SU-DHL-6 (cell line): ENCODE measurements around the gene AP5B1.

ENCODE experiments used
- H2AFZ ChIP-seq: fragments of 200-600 bp; sonication (generic); 2 replicates; pipeline ENCODE4 v1.6.1; 2014; ENCODE audit warnings: low read depth, mild to moderate bottlenecking, moderate library complexity, mixed read lengths, antibody characterized with exemption, low read length; ENCODE audit not compliant: severe bottlenecking
- H3F3A ChIP-seq: fragments of 200-600 bp; shearing (Covaris generic); 2 replicates; pipeline ENCODE4 v1.6.0; 2016; ENCODE audit warnings: antibody characterized with exemption, mild to moderate bottlenecking; ENCODE audit not compliant: insufficient read depth
- H3K27ac ChIP-seq: fragments of 200-600 bp; sonication (generic); 2 replicates; pipeline ENCODE4 v1.5.1; 2016; ENCODE audit warnings: low read depth, mild to moderate bottlenecking, low read length, moderate library complexity, mixed read lengths
- H3K27me3 ChIP-seq: fragments of 200-600 bp; sonication (generic), shearing (Covaris generic); 2 replicates; pipeline ENCODE4 v1.6.0; 2014; ENCODE audit warnings: mild to moderate bottlenecking, low read length
- H3K36me3 ChIP-seq: fragments of 200-600 bp; sonication (generic); 2 replicates; pipeline ENCODE4 v1.6.1; 2014; ENCODE audit warnings: mild to moderate bottlenecking, low read length, mixed read lengths
- H3K4me2 ChIP-seq: fragments of 300-600, 200-600 bp; shearing (Covaris generic), sonication (generic); 2 replicates; pipeline ENCODE4 v1.6.0; 2014; ENCODE audit warnings: low read length, low read depth, mild to moderate bottlenecking; ENCODE audit not compliant: poor library complexity, severe bottlenecking
- H3K4me3 ChIP-seq: fragments of 200-600 bp; sonication (generic); 2 replicates; pipeline ENCODE4 v1.5.1; 2014; ENCODE audit warnings: antibody characterized with exemption, low read length, mild to moderate bottlenecking, mixed read lengths; ENCODE audit not compliant: insufficient read depth, poor library complexity, severe bottlenecking
- H3K79me2 ChIP-seq: fragments of 200-600 bp; sonication (generic); 2 replicates; pipeline ENCODE4 v1.6.1; 2014; ENCODE audit warnings: mild to moderate bottlenecking, low read length, moderate library complexity; ENCODE audit not compliant: insufficient read depth
- H3K9ac ChIP-seq: fragments of 200-600 bp; sonication (generic); 2 replicates; pipeline ENCODE4 v1.7.0; 2014; ENCODE audit warnings: mild to moderate bottlenecking, low read length
- H3K9me2 ChIP-seq: fragments of 200-600 bp; sonication (generic); replicated peaks from 2 replicates; pipeline ENCODE4 v1.6.1; 2014; ENCODE audit warnings: low read length; ENCODE audit not compliant: insufficient read depth
- H3K9me3 ChIP-seq: fragments of 200-600 bp; sonication (generic); 2 replicates; pipeline ENCODE4 v1.6.1; 2014; ENCODE audit warnings: low read length, mixed read lengths; ENCODE audit not compliant: insufficient read depth
- H4K20me1 ChIP-seq: fragments of 200-600 bp; sonication (generic); 2 replicates; pipeline ENCODE4 v1.6.1; 2014; ENCODE audit warnings: low read depth, mild to moderate bottlenecking, antibody characterized with exemption, low read length, moderate library complexity, mixed read lengths
- EZH2phosphoT487 ChIP-seq: fragments of 200-600 bp; sonication (generic), shearing (Covaris generic); conservative IDR thresholded peaks from 2 replicates; pipeline ENCODE4 v1.6.1; 2018; ENCODE audit warnings: mild to moderate bottlenecking, antibody characterized with exemption, low read length, moderate library complexity, mixed read lengths
- TF ChIP-seq, protein P1 (sequence below): fragments of 200-600 bp; sonication (generic); IDR thresholded peaks from one replicate; pipeline ENCODE4 v1.5.1; 2017; ENCODE audit warnings: antibody characterized with exemption, mild to moderate bottlenecking, low read length, moderate library complexity; ENCODE audit not compliant: insufficient read depth, poor library complexity, severe bottlenecking

Gene AP5B1

DNA sequence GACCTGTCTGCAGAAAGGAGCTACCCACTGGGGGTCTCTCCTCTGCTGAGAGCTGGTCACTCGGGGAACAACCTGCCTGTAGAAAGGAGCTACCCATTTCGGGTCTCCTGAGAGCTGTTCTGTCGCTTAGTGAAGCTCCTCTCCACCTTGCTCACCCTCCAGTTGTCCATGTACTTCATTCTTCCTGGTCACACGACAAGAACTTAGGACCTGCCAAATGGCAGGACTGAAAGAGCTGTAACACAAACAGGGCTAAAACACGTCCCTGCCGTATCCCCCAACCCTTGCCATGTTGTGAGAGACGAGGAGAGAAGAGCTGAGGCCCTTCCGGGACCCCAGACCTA lies 36.1 kb downstream of the AP5B1 start:
- H2AFZ ChIP-seq: no peak overlapping the region
- no peak for TF ChIP-seq EZH2phosphoT487
- TF ChIP-seq, protein P1, sequence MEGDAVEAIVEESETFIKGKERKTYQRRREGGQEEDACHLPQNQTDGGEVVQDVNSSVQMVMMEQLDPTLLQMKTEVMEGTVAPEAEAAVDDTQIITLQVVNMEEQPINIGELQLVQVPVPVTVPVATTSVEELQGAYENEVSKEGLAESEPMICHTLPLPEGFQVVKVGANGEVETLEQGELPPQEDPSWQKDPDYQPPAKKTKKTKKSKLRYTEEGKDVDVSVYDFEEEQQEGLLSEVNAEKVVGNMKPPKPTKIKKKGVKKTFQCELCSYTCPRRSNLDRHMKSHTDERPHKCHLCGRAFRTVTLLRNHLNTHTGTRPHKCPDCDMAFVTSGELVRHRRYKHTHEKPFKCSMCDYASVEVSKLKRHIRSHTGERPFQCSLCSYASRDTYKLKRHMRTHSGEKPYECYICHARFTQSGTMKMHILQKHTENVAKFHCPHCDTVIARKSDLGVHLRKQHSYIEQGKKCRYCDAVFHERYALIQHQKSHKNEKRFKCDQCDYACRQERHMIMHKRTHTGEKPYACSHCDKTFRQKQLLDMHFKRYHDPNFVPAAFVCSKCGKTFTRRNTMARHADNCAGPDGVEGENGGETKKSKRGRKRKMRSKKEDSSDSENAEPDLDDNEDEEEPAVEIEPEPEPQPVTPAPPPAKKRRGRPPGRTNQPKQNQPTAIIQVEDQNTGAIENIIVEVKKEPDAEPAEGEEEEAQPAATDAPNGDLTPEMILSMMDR: no peak
- no peak overlapping the region for H3K9ac ChIP-seq

DNA sequence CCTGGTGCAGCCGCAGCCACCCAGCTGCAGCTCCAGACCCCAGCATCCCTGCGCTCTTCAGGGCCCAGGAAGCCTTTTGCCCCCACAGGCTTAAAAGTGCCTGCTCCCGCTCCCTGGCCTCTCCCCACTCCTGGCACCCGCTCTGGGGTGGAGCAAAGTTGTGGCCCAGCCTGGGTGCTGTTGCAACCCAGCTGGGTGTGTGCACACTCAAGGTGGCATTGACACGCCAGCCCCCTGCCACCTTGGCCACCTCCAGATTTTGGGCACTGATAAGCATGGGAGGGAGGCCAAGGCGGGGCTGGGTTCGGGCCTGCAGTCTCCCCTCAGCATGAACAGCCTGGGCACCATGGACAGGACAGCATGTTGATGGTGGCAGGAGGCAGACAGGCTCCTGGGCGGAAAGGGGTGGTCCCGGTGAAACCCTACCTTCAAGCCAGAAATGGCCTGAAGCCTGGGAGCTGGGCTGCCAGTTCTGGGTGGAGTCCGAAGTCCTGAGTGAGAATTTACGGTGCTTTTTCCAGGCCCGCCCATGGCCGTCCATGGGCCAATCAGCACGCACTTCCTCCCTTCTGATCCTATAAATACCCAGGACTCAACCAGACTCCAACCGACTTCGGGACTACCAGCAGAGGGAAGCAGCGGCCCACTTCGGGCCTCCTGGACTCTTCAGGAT lies 36.6 kb downstream of the AP5B1 start:
- Histone ChIP-seq H3K27ac (no peak overlapping the region), H3K4me3 (no peak overlapping the region), H3K9me2 (no peaks in the 10 kb centered on the region), H3K4me2 (no peak overlapping the region), H2AFZ (no peak overlapping the region), H3K9ac (no peak overlapping the region), H3K36me3 (no peaks in the 10 kb centered on the region), H3K27me3 (no peaks in the 10 kb centered on the region), H4K20me1 (no peaks in the 10 kb centered on the region), H3K79me2 (no peaks in the 10 kb centered on the region), H3F3A (no peaks in the 10 kb centered on the region), H3K9me3 (no peaks in the 10 kb centered on the region)
- no peak for TF ChIP-seq EZH2phosphoT487
- TF ChIP-seq, protein P1: no peak

More for the DNA sequence above, 36.1 kb downstream of the AP5B1 start:
- no peaks in the 10 kb centered on the region for H3K9me2 ChIP-seq
- H3K4me3 ChIP-seq: no peak overlapping the region
- no peak overlapping the region for H3K27ac ChIP-seq
- H3K4me2 ChIP-seq: no peak overlapping the region
- no peaks in the 10 kb centered on the region for H3K9me3 ChIP-seq
- no peaks in the 10 kb centered on the region for H3K79me2 ChIP-seq
- no peaks in the 10 kb centered on the region for H3K27me3 ChIP-seq
- H4K20me1 ChIP-seq: no peaks in the 10 kb centered on the region
- no peaks in the 10 kb centered on the region for H3F3A ChIP-seq
- no peaks in the 10 kb centered on the region for H3K36me3 ChIP-seq

- no peak overlapping the region for H2AFZ ChIP-seq
- H3F3A ChIP-seq: no peaks in the 10 kb centered on the region
- no peaks in the 10 kb centered on the region for H3K27me3 ChIP-seq
- no peaks in the 10 kb centered on the region for H4K20me1 ChIP-seq
- H3K4me3 ChIP-seq: no peak overlapping the region
- no peak overlapping the region for H3K27ac ChIP-seq
- no peaks in the 10 kb centered on the region for H3K79me2 ChIP-seq
- H3K36me3 ChIP-seq: no peaks in the 10 kb centered on the region
- H3K9ac ChIP-seq: no peak overlapping the region
- H3K9me2 ChIP-seq: no peaks in the 10 kb centered on the region
- H3K9me3 ChIP-seq: no peaks in the 10 kb centered on the region
- no peak for TF ChIP-seq EZH2phosphoT487
- TF ChIP-seq, protein P1: no peak
- no peak overlapping the region for H3K4me2 ChIP-seq
Observed at GRCh38 chr11:65743681-65744025, 37.1 kb downstream of the AP5B1 start.
